Esophagus squamous epithelium (tissue), 4 donors: Measurements from ENCODE around the gene NARS2.

Source experiments
- CTCF ChIP-seq, 6 experiments: fragments of 450-650 bp in 4 of 6; fragments of 200-600 bp in 2 of 6; sonication (generic) in 2 of 6; IDR thresholded peaks; one replicate each; pipeline ENCODE4 v1.5.1; 2016 to 2019; ENCODE audit warnings: antibody characterized with exemption in 6 of 6, mild to moderate bottlenecking in 4 of 6, moderate library complexity in 4 of 6
- POLR2A ChIP-seq, 4 donors: fragments of 450-650 bp; IDR thresholded peaks; one replicate each; pipeline ENCODE4 v1.6.1; 2017; ENCODE audit warnings: antibody characterized with exemption in 4 of 4, mild to moderate bottlenecking in 4 of 4, moderate library complexity in 3 of 4

- peak in 4 of 6 experiments; percentile 10 to 28 (median 18) for TF ChIP-seq CTCF (IDR thresholded peaks at IDR 0.05)
- TF ChIP-seq POLR2A (IDR thresholded peaks at IDR 0.05), result no peak
These were observed 142.6 kb downstream of the NARS2 start for GRCh38 chr11:78432058-78432515.
